ENCODE measurements around the gene CTSS. TPM values are rescaled to one million over a fixed set of nuclear protein-coding genes. Genes with fewer than 3 reads are reported as not detected.

Gene CTSS
- total and polyA plus RNA-seq, 8 donors: 21.1 to 473 (median 27.6) TPM

GRCh38 chr1:150753416-150753815, 12.2 kb downstream of the CTSS start:
- peaks cover 0 to 4% of the 10 kb centered on the region in 2 donors for H3K4me1 ChIP-seq
- no peak overlapping the region for H3K4me3 ChIP-seq
- intact Hi-C loops (cut with DNase I): no loop called here
- H3K36me3 ChIP-seq: peaks cover 0 to 97% of the 10 kb centered on the region in 2 donors
- TF ChIP-seq CTCF (IDR thresholded peaks at IDR 0.05): no peak
- ATAC-seq (no peak), DNase-seq (no peak)
- no peaks in the 10 kb centered on the region for H3K27me3 ChIP-seq
- H3K9me3 ChIP-seq: no peaks in the 10 kb centered on the region
- no peak overlapping the region for H3K27ac ChIP-seq

- intact Hi-C loops (cut with DNase I): no loop called here
- peaks cover 0 to 97% of the 10 kb centered on the region in 2 donors for H3K36me3 ChIP-seq
- TF ChIP-seq CTCF (IDR thresholded peaks at IDR 0.05): no peak
- no peak for DNase-seq
- no peaks in the 10 kb centered on the region for H3K9me3 ChIP-seq
- H3K4me3 ChIP-seq: no peak overlapping the region
- no peaks in the 10 kb centered on the region for H3K27me3 ChIP-seq
- peaks cover 0 to 4% of the 10 kb centered on the region in 2 donors for H3K4me1 ChIP-seq
- ATAC-seq: peak; percentile 90
- H3K27ac ChIP-seq: no peak overlapping the region
Observed at GRCh38 chr1:150751443-150751842, 14.1 kb downstream of the CTSS start.

- peaks cover 0 to 98% of the 10 kb centered on the region in 2 donors for H3K36me3 ChIP-seq
- no peak overlapping the region for H3K27ac ChIP-seq
- intact Hi-C loops (cut with DNase I): no loop called here
- no peaks in the 10 kb centered on the region for H3K9me3 ChIP-seq
- peaks cover 0 to 4% of the 10 kb centered on the region in 2 donors for H3K4me1 ChIP-seq
- no peaks in the 10 kb centered on the region for H3K27me3 ChIP-seq
- ATAC-seq: no peak
- TF ChIP-seq CTCF (IDR thresholded peaks at IDR 0.05): no peak
- H3K4me3 ChIP-seq: no peak overlapping the region
- no peak for DNase-seq
Observed at GRCh38 chr1:150749720-150750311, 15.8 kb downstream of the CTSS start.

DNA sequence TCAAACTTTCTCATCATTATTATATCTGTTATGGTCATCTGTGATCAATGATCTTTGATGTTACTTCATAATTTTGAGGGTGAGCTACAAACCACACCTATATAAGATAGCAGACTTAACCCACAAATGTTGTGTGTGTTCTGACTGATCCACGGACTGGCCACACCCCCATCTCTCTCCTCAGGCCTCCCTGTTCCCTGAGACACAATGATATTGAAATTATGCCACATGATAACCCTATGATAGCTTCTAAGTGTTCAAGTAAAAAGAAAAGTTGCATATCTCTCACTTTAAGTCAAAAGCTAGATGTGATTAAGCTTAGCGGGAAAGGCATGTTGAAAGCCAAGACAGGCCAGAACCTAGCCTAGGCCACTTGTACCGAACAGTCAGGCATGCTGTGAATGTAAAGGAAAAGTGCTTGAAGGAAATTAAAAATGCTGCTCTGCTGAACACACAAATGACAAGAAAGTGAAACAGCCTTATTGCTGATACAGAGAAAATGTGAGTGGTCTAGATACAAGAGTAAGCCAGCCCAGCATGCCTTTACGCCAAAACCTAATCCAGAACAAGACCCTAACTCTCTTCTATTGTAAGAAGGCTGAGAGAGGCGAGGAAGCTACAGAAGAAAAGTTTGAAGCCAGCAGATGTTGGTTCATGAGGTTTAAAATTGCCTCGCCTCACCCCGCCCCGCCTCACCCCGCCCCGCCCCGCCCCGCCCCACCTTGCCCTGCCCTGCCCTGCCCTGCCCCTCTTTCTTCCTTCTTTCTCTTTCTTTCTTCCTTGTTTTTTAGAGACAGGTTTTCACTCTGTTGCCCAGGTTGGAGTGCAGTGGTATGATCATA, 16.5 kb downstream of the CTSS start:
- ATAC-seq (no peak), DNase-seq (no peak)
- Histone ChIP-seq H3K27ac (peak overlapping the region in 1 of 2 donors; percentile 5), H3K9me3 (no peaks in the 10 kb centered on the region), H3K36me3 (peaks cover 0 to 94% of the 10 kb centered on the region in 2 donors), H3K27me3 (no peaks in the 10 kb centered on the region), H3K4me3 (no peak overlapping the region), H3K4me1 (peaks cover 0 to 4% of the 10 kb centered on the region in 2 donors)
- intact Hi-C loops (cut with DNase I): no loop called here
- no peak for TF ChIP-seq CTCF (IDR thresholded peaks at IDR 0.05)

DNA sequence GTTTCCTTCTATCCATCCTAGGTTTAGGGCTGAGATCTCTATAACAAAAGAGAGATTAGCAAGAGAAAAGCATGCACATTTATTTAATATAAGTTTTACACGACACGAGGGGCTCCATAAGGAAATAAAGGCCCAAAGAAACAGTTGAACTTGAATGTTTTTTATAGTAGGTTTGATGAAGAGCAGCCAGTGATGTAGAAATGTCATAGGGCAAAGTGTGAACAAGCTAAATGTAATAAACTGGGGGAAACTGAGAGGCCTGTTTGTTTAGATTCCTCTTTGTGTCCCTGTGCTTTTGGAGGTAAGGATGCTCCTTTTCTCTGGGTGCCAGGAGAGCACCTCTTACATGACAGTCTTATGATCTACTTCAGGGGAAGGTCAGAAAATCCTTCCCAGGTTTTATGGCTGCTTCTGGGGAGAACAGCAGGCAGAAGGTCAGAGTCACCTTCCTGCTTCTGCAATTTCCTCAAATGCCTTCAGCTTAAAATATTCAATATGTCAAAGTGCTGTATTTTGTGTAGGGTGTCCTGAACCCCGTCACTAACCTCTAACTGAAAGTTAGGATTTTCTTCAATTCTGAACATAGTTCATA, 35.4 kb downstream of the CTSS start:
- intact Hi-C loops (cut with DNase I): no loop called here
- H3K36me3 ChIP-seq: peaks cover 0 to 43% of the 10 kb centered on the region in 2 donors
- ATAC-seq (no peak), DNase-seq (no peak)
- no peak for TF ChIP-seq CTCF (IDR thresholded peaks at IDR 0.05)
- H3K9me3 ChIP-seq: no peaks in the 10 kb centered on the region
- H3K4me1 ChIP-seq: no peaks in the 10 kb centered on the region
- no peak overlapping the region for H3K27ac ChIP-seq
- no peaks in the 10 kb centered on the region for H3K27me3 ChIP-seq
- no peak overlapping the region for H3K4me3 ChIP-seq
